GM12891 (cell line): ENCODE data around the gene MDFI.

Experiments
- POLR2A ChIP-seq: IDR thresholded peaks from 2 replicates; pipeline ENCODE4 v1.6.1; 2011; ENCODE audit warnings: low read depth, low read length, control low read depth
- POLR2AphosphoS5 ChIP-seq: IDR thresholded peaks from 2 replicates; pipeline ENCODE4 v1.6.1; 2011; ENCODE audit warnings: low read depth, low read length, control low read depth
- TAF1 ChIP-seq: IDR thresholded peaks from 2 replicates; pipeline ENCODE4 v1.6.1; 2011; ENCODE audit warnings: low read depth, low read length, control low read depth

GRCh38 chr6:41671376-41671775 is 33.1 kb downstream of the MDFI start:
- TF ChIP-seq POLR2A: no peak
- TF ChIP-seq POLR2AphosphoS5: no peak
- no peak for TF ChIP-seq TAF1
